Endometrial microvascular endothelial cells (primary cell): ENCODE data around the gene TMEM131L. TPM values are rescaled to one million over a fixed set of nuclear protein-coding genes. Genes with fewer than 3 reads are reported as not detected.
"Not testable (repeated sequence)": the region's sequence is repeated elsewhere in the genome, so short reads cannot be mapped to it uniquely, and the experiment has no call there.

Experiments used
- in situ Hi-C: cut with HindIII; loops from 2 replicates; pipeline ENCODE4 v1.10.0; 2017; ENCODE audit warnings: low sequenced_read_pairs, low pct_unique_long_range_greater_than_20kb; ENCODE audit errors: inconsistent ontology term
- total RNA-seq: library from RNA; depleted of rRNA; stranded (reverse); fragments of >200 nt; gene quantifications from one replicate; pipeline ENCODE4 v1.2.3, GENCODE V29; 2015; ENCODE audit errors: inconsistent ontology term

Gene TMEM131L
- total RNA-seq, 1 donor from 2014 or later: 21.4 TPM

DNA sequence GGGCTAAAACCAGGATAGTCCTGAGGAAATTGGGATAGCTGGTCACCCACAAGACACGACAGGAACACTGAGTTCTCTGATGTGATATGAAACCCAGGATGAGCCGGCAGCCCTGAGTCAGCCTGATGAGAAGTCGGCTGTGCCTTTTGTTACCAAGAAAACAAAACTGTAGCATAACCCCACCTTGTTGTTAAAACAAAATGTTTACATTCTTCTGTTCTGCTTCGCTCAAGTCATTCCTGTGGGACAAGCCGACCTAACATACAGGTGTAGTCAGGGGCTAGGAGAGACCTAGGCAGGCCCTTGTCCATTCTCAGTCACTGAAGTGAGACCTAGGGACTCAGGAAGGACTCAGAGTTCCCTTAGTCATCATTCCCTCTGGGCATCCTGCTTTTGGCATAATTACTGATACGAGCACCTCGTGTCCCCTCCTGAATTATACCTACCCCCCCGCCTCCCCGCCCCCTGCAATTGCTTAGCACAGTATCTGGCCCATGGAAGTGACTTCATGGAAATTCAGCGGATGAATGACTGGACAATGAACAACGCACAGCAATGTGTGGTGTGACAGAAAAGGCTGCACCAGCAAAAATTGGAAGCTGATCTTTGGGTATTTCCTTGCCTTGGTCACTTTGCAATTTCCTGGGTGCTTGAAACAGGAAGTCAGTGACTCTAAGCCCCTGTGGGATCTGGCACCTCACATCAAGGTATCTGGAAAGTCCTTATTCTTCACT is 186.1 kb downstream of the TMEM131L start:
- in situ Hi-C loops: no loop called here

DNA sequence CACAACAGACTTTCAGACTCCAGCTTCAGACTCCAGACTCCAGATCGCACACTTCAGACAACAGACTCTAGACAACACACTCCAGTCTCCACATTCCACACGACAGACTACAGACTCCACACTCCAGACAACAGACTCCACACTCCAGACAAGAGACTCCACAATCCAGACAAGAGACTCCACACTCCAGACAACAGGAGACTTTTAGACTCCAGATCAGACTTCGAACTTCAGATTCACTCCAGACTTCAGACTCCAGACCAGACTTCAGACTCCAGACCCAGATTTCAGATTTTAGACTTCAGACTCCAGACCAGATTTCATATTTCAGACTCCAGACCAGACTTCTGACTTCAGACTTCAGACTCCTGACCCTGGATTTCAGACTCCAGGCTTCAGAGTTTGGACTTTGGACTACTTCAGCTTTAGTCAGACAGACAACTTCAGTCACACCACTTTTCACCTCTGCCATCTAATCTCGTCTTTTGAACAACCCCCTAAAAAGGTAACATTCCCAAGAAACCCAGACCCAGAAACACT is 188.9 kb downstream of the TMEM131L start:
- in situ Hi-C loops: no loop called here

DNA sequence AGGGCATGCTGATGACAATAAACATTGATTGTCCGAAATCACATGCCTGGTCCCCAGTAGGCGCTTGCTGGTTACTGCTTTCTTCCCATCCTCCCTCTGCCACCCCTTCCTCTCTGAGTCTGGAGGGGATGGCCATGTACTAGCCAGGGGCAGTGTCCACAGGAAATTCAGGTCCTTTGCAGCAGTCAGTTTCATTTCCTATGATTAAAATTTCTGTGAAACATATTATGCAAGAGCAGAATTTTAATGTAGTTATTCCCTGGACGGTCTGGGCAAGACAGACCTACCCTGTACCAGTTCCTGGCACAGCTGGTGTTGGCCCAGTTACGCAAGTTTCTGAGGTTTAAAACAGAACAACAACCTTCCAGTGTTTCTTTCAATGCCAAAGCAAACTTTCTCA is 189.8 kb downstream of the TMEM131L start:
- in situ Hi-C loops: no loop called here

DNA sequence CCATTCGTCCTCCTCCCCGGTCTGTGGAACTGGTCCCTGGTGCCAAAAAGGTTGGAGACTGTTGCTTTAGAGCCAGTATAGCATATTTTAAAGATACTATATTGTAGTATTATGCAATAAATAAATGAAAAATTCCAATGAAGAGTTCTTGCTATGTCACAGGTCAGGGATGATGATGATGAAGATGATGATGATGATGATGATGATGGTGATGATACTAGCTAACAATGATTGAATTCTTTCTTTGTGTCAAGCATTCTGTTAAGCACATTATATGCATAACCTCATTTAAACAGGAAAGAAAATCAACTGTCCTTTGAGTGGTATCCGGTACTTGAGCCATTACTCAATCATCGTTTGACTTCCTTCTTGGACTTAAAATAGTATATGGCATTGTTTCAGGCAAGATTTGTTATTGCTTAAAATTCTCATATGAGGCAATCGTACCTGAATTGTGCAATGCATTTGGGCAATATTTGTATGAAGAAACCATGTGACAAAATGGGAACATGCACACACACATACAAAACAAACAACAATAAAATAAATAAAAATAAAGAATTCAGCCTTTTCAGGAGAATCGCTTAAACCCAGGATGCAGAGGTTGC is 195.2 kb downstream of the TMEM131L start:
- in situ Hi-C loops: no loop called here

GRCh38 chr4:153661908-153662307 is 195.7 kb downstream of the TMEM131L start:
- in situ Hi-C loops: no loop called here

DNA sequence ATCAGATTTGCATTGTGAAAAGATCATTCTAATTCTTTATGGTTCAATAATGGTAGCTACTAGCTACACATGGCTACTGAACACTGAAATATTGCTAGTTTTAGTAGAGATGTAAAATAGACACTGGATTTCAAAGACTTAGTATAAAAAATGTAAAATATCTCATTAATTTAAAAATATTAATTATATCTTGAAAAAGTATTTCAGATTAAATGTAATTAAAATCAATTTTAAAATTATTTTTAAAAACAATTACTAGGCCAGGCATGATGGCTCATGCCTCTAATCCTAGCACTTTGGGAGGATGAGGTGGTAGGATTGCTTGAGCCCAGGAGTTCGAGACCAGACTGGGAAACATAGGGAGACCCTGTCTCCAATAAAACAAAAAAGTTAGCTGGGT is 197.5 kb downstream of the TMEM131L start:
- in situ Hi-C loops: no loop called here

DNA sequence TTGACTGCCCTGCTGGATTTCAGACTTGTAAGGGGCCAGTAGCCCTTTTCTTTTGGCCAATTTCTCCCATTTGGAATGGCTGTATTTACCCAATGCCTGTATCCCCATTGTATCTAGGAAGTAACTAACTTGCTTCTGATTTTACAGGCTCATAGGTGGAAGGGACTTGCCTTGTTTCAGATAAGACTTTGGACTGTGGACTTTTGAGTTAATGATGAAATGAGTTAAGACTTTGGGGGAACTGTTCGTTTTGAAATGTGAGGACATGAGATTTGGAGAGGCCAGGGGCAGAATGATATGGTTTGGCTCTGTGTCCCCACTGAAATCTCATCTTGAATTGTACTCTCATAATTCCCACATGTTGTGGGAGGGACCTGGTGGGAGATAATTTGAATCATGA is 200.3 kb downstream of the TMEM131L start:
- in situ Hi-C loops: not testable (repeated sequence)

GRCh38 chr4:153668647-153669046 is 202.5 kb downstream of the TMEM131L start:
- in situ Hi-C loops: no loop called here

DNA sequence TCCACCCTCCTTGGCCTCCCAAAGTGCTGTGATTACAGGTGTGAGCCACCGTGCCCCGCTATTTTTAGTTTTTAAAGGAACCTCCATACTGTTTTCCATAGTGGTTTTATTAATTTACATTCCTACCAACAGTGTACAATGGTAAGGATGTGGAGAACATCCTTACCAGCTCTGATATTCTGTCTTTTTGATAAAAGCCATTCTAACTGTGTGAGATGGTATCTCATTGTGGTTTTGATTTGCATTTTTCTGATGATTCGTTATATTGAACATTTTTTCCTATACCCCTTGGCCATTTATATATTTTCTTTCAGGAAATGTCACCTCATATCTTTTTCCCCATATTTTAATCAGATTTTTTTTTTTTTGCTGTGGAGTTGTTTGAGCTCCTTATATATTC is 203.7 kb downstream of the TMEM131L start:
- in situ Hi-C loops: no loop called here

- in situ Hi-C loops: no loop called here
Measured at GRCh38 chr4:153676486-153676885, 210.3 kb downstream of the TMEM131L start.

GRCh38 chr4:153676984-153677383 is 210.8 kb downstream of the TMEM131L start:
- in situ Hi-C loops: no loop called here

GRCh38 chr4:153679486-153679885 is 213.3 kb downstream of the TMEM131L start:
- in situ Hi-C loops: no loop called here

- in situ Hi-C loops: no loop called here
Measured at GRCh38 chr4:153683763-153684181, 217.6 kb downstream of the TMEM131L start.

- in situ Hi-C loops: no loop called here
Measured at GRCh38 chr4:153684182-153684970, 218.2 kb downstream of the TMEM131L start, which contains the start of gene TLR2. TLR2 (plus strand) TSS chr4:153684280; CDS start chr4:153702908, 18,628 bp downstream.

GRCh38 chr4:153684971-153685371 is 218.8 kb downstream of the TMEM131L start:
- in situ Hi-C loops: no loop called here

Other genes starting within 250 kb of the TMEM131L start
- 1.0 TPM for gene MND1, start 121.7 kb upstream of the TMEM131L start, total RNA-seq
- under 0.01 TPM for gene TLR2, start 217.9 kb downstream of the TMEM131L start, total RNA-seq